Measurements from ENCODE around the gene SNTG2.
"Not testable (repeated sequence)": the region's sequence is repeated elsewhere in the genome, so short reads cannot be mapped to it uniquely, and the experiment has no call there.

DNA sequence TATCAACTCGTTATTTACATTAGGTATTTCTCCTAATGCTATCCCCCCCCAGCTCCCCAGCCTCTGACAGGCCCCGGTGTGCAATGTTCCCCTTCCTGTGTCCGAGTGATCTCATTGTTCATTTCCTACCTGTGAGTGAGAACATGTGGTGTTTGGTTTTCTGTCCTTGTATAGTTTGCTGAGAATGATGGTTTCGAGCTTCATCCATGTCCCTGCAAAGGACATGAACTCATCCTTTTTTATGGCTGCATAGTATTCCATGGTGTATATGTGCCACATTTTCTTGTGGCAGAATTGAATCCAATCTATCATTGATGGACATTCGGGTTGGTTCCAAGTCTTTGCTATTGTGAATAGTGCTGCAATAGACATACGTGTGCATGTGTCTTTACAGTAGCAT lies 439.5 kb downstream of the SNTG2 start:
- TF ChIP-seq, protein P1, sequence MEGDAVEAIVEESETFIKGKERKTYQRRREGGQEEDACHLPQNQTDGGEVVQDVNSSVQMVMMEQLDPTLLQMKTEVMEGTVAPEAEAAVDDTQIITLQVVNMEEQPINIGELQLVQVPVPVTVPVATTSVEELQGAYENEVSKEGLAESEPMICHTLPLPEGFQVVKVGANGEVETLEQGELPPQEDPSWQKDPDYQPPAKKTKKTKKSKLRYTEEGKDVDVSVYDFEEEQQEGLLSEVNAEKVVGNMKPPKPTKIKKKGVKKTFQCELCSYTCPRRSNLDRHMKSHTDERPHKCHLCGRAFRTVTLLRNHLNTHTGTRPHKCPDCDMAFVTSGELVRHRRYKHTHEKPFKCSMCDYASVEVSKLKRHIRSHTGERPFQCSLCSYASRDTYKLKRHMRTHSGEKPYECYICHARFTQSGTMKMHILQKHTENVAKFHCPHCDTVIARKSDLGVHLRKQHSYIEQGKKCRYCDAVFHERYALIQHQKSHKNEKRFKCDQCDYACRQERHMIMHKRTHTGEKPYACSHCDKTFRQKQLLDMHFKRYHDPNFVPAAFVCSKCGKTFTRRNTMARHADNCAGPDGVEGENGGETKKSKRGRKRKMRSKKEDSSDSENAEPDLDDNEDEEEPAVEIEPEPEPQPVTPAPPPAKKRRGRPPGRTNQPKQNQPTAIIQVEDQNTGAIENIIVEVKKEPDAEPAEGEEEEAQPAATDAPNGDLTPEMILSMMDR (IDR thresholded peaks at IDR 0.05; ENCODE audit: low read depth, low read length, missing input control), result not testable (repeated sequence)
- TF ChIP-seq, protein P2, sequence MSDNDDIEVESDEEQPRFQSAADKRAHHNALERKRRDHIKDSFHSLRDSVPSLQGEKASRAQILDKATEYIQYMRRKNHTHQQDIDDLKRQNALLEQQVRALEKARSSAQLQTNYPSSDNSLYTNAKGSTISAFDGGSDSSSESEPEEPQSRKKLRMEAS (IDR thresholded peaks at IDR 0.05), result not testable (repeated sequence)
